GM20431 (cell line): ENCODE data around the gene AREL1.

Experiments used
- in situ Hi-C: fragments of 300-500 bp; cut with MseI, MboI; formaldehyde crosslinking; loops from one replicate; pipeline ENCODE4 v1.15.0; 2020; ENCODE audit warnings: low sequenced_read_pairs; ENCODE audit not compliant: unreplicated experiment

Gene AREL1

GRCh38 chr14:74664717-74665116 lies 48.2 kb downstream of the AREL1 start:
- in situ Hi-C loops: no loop called here

- in situ Hi-C loops: no loop called here
Observed at GRCh38 chr14:74663884-74664283, 49.0 kb downstream of the AREL1 start.

GRCh38 chr14:74661726-74662450 lies 51.0 kb downstream of the AREL1 start:
- in situ Hi-C loops: no loop called here

- in situ Hi-C loops: no loop called here
Observed at GRCh38 chr14:74660863-74661262, 52.0 kb downstream of the AREL1 start.

- in situ Hi-C loops: no loop called here
Observed at GRCh38 chr14:74660167-74660566, 52.7 kb downstream of the AREL1 start.

- in situ Hi-C loops: no loop called here
Observed at GRCh38 chr14:74658535-74659131, 54.2 kb downstream of the AREL1 start.

- in situ Hi-C loops: no loop called here
Observed at GRCh38 chr14:74656964-74657363, 55.9 kb downstream of the AREL1 start.

- in situ Hi-C loops: no loop called here
Observed at GRCh38 chr14:74655599-74656395, 57.1 kb downstream of the AREL1 start.

- in situ Hi-C loops: no loop called here
Observed at GRCh38 chr14:74654931-74655330, 57.9 kb downstream of the AREL1 start.

- in situ Hi-C loops: no loop called here
Observed at GRCh38 chr14:74653386-74654138, 59.3 kb downstream of the AREL1 start.

GRCh38 chr14:74652541-74652940 lies 60.3 kb downstream of the AREL1 start:
- in situ Hi-C loops: no loop called here

GRCh38 chr14:74650927-74651686 lies 61.8 kb downstream of the AREL1 start:
- in situ Hi-C loops: no loop called here

GRCh38 chr14:74649673-74650072 lies 63.2 kb downstream of the AREL1 start:
- in situ Hi-C loops: no loop called here

- in situ Hi-C loops: no loop called here
Observed at GRCh38 chr14:74649167-74649566, 63.7 kb downstream of the AREL1 start.

GRCh38 chr14:74648601-74649000 lies 64.3 kb downstream of the AREL1 start:
- in situ Hi-C loops: no loop called here

- in situ Hi-C loops: no loop called here
Observed at GRCh38 chr14:74647678-74648461, 65.0 kb downstream of the AREL1 start.

- in situ Hi-C loops: no loop called here
Observed at GRCh38 chr14:74647061-74647677, 65.7 kb downstream of the AREL1 start.

- in situ Hi-C loops: no loop called here
Observed at GRCh38 chr14:74645756-74646470, 67.0 kb downstream of the AREL1 start.
